Measurements from ENCODE around the gene CDH13. TPM values are rescaled to one million over a fixed set of nuclear protein-coding genes. Genes with fewer than 3 reads are reported as not detected.

The CDH13 gene
- total and polyA plus RNA-seq, 2 experiments from 2014 or later = 1.6 to 4.4 TPM

DNA sequence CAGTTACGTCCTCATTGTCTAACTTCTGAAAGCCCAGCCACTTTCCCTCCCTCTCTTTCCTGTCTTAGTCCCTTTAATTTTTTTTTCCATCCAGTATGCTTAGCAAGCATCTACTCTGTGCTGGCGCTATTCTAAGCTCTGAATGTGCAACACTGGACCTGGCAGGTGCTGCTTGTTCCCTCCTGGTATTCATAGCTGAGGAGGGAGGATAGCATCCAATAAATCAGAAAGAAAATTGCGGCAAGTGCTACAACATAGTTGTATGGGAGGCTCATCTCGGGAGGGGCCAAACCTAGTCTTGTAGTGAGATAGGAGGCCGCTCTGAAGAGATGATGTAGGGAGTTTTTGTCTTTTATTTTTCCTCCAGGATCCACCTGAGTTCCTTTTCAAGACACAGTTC, 723.7 kb downstream of the CDH13 start:
- no peaks in the 10 kb centered on the region for H4K20me1 ChIP-seq (replicated peaks; ENCODE audit: insufficient read depth)
- H3K4me3 Mint-ChIP-seq = no peak overlapping the region
- DNase-seq (ENCODE audit: low spot score) (no peak), ATAC-seq (no peak)
- no peak overlapping the region for H3K27ac ChIP-seq (ENCODE audit: low read depth)
- H3K4me2 ChIP-seq = no peak overlapping the region
- H3K4me3 ChIP-seq = no peak overlapping the region
- no peaks in the 10 kb centered on the region for H3K9me2 ChIP-seq (ENCODE audit: insufficient read depth)
- H3K79me2 ChIP-seq (replicated peaks; ENCODE audit: insufficient read depth) = no peaks in the 10 kb centered on the region
- TF ChIP-seq, protein P1, sequence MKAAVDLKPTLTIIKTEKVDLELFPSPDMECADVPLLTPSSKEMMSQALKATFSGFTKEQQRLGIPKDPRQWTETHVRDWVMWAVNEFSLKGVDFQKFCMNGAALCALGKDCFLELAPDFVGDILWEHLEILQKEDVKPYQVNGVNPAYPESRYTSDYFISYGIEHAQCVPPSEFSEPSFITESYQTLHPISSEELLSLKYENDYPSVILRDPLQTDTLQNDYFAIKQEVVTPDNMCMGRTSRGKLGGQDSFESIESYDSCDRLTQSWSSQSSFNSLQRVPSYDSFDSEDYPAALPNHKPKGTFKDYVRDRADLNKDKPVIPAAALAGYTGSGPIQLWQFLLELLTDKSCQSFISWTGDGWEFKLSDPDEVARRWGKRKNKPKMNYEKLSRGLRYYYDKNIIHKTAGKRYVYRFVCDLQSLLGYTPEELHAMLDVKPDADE (IDR thresholded peaks at IDR 0.05) = no peak
- TF ChIP-seq, protein P2, sequence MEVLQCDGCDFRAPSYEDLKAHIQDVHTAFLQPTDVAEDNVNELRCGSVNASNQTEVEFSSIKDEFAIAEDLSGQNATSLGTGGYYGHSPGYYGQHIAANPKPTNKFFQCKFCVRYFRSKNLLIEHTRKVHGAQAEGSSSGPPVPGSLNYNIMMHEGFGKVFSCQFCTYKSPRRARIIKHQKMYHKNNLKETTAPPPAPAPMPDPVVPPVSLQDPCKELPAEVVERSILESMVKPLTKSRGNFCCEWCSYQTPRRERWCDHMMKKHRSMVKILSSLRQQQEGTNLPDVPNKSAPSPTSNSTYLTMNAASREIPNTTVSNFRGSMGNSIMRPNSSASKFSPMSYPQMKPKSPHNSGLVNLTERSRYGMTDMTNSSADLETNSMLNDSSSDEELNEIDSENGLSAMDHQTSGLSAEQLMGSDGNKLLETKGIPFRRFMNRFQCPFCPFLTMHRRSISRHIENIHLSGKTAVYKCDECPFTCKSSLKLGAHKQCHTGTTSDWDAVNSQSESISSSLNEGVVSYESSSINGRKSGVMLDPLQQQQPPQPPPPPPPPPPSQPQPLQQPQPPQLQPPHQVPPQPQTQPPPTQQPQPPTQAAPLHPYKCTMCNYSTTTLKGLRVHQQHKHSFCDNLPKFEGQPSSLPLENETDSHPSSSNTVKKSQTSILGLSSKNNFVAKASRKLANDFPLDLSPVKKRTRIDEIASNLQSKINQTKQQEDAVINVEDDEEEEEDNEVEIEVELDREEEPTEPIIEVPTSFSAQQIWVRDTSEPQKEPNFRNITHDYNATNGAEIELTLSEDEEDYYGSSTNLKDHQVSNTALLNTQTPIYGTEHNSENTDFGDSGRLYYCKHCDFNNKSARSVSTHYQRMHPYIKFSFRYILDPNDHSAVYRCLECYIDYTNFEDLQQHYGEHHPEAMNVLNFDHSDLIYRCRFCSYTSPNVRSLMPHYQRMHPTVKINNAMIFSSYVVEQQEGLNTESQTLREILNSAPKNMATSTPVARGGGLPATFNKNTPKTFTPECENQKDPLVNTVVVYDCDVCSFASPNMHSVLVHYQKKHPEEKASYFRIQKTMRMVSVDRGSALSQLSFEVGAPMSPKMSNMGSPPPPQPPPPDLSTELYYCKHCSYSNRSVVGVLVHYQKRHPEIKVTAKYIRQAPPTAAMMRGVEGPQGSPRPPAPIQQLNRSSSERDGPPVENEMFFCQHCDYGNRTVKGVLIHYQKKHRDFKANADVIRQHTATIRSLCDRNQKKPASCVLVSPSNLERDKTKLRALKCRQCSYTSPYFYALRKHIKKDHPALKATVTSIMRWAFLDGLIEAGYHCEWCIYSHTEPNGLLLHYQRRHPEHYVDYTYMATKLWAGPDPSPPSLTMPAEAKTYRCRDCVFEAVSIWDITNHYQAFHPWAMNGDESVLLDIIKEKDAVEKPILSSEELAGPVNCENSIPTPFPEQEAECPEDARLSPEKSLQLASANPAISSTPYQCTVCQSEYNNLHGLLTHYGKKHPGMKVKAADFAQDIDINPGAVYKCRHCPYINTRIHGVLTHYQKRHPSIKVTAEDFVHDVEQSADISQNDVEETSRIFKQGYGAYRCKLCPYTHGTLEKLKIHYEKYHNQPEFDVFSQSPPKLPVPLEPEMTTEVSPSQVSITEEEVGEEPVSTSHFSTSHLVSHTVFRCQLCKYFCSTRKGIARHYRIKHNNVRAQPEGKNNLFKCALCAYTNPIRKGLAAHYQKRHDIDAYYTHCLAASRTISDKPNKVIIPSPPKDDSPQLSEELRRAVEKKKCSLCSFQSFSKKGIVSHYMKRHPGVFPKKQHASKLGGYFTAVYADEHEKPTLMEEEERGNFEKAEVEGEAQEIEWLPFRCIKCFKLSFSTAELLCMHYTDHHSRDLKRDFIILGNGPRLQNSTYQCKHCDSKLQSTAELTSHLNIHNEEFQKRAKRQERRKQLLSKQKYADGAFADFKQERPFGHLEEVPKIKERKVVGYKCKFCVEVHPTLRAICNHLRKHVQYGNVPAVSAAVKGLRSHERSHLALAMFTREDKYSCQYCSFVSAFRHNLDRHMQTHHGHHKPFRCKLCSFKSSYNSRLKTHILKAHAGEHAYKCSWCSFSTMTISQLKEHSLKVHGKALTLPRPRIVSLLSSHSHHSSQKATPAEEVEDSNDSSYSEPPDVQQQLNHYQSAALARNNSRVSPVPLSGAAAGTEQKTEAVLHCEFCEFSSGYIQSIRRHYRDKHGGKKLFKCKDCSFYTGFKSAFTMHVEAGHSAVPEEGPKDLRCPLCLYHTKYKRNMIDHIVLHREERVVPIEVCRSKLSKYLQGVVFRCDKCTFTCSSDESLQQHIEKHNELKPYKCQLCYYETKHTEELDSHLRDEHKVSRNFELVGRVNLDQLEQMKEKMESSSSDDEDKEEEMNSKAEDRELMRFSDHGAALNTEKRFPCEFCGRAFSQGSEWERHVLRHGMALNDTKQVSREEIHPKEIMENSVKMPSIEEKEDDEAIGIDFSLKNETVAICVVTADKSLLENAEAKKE (CRISPR knock-in tag; IDR thresholded peaks at IDR 0.05) = no peak
- TF ChIP-seq POLR2AphosphoS5 (IDR thresholded peaks at IDR 0.05; ENCODE audit: low read depth) = no peak
- TF ChIP-seq ZNF331 (CRISPR knock-in tag; IDR thresholded peaks at IDR 0.05; ENCODE audit: low read depth) = no peak
- TF ChIP-seq NANOG (IDR thresholded peaks at IDR 0.05; ENCODE audit: borderline replicate concordance) = no peak
- TF ChIP-seq EZH2 (IDR thresholded peaks at IDR 0.05; ENCODE audit: low read depth, unreplicated experiment) = no peak
- no peak for TF ChIP-seq ZNF114 (CRISPR knock-in tag; IDR thresholded peaks at IDR 0.05)
- TF ChIP-seq CREB1 (CRISPR knock-in tag; IDR thresholded peaks at IDR 0.05; ENCODE audit: low read depth) = no peak
- TF ChIP-seq JUNB (IDR thresholded peaks at IDR 0.05; ENCODE audit: unreplicated experiment) = no peak
- TF ChIP-seq, protein P3, sequence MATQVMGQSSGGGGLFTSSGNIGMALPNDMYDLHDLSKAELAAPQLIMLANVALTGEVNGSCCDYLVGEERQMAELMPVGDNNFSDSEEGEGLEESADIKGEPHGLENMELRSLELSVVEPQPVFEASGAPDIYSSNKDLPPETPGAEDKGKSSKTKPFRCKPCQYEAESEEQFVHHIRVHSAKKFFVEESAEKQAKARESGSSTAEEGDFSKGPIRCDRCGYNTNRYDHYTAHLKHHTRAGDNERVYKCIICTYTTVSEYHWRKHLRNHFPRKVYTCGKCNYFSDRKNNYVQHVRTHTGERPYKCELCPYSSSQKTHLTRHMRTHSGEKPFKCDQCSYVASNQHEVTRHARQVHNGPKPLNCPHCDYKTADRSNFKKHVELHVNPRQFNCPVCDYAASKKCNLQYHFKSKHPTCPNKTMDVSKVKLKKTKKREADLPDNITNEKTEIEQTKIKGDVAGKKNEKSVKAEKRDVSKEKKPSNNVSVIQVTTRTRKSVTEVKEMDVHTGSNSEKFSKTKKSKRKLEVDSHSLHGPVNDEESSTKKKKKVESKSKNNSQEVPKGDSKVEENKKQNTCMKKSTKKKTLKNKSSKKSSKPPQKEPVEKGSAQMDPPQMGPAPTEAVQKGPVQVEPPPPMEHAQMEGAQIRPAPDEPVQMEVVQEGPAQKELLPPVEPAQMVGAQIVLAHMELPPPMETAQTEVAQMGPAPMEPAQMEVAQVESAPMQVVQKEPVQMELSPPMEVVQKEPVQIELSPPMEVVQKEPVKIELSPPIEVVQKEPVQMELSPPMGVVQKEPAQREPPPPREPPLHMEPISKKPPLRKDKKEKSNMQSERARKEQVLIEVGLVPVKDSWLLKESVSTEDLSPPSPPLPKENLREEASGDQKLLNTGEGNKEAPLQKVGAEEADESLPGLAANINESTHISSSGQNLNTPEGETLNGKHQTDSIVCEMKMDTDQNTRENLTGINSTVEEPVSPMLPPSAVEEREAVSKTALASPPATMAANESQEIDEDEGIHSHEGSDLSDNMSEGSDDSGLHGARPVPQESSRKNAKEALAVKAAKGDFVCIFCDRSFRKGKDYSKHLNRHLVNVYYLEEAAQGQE (IDR thresholded peaks at IDR 0.05; ENCODE audit: unreplicated experiment) = no peak
- no peak for TF ChIP-seq STAT1 (IDR thresholded peaks at IDR 0.05; ENCODE audit: unreplicated experiment)
- TF ChIP-seq CTCF (conservative IDR thresholded peaks at IDR 0.05; ENCODE audit: low read depth in 2 of 2) = no peak
- TF ChIP-seq EZH2phosphoT487 (IDR thresholded peaks at IDR 0.05; ENCODE audit: unreplicated experiment) = no peak
- H3K4me1 ChIP-seq (ENCODE audit: insufficient read depth) = no peaks in the 10 kb centered on the region
- H2AFZ ChIP-seq = no peak overlapping the region
- H3K27me3 ChIP-seq (ENCODE audit: insufficient read depth) = no peaks in the 10 kb centered on the region
- no peaks in the 10 kb centered on the region for H3K36me3 ChIP-seq (ENCODE audit: insufficient read depth)
- no peaks in the 10 kb centered on the region for H3K27me3 Mint-ChIP-seq (ENCODE audit: insufficient read depth, low read depth, poor library complexity)
- no peaks in the 10 kb centered on the region for H3F3A ChIP-seq (replicated peaks; ENCODE audit: low read depth)
- no peak overlapping the region for H3K27ac Mint-ChIP-seq
- no peaks in the 10 kb centered on the region for H3K36me3 Mint-ChIP-seq (ENCODE audit: low read depth)
- H3K4me1 Mint-ChIP-seq = no peaks in the 10 kb centered on the region
- H3K9me3 Mint-ChIP-seq = no peaks in the 10 kb centered on the region

Data from GM23338 (cell line).